SK-N-SH (cell line): ENCODE data around the gene FBXL7. TPM values are rescaled to one million over a fixed set of nuclear protein-coding genes. Genes with fewer than 3 reads are reported as not detected.

Source experiments
- CHD2 ChIP-seq: fragments of 150-350 bp; IDR thresholded peaks from 2 replicates; pipeline ENCODE4 v1.6.1; 2018; ENCODE audit warnings: low read length; ENCODE audit not compliant: partially characterized antibody
- ELF1 ChIP-seq: IDR thresholded peaks from 2 replicates; pipeline ENCODE4 v1.4.0; 2012
- EP300 ChIP-seq, 2 experiments: IDR thresholded peaks; 2 replicates each; pipeline versions ENCODE4 v1.4.0 to v1.6.1; 2012; ENCODE audit warnings: borderline replicate concordance in 1 of 2, low read depth in 1 of 2, low read length in 1 of 2
- FOXJ3 ChIP-seq: sonication (generic); formaldehyde crosslinking; IDR thresholded peaks from 2 replicates; pipeline ENCODE4 v1.5.1; 2020; ENCODE audit warnings: mild to moderate bottlenecking, missing genetic modification reagents
- FOXM1 ChIP-seq: IDR thresholded peaks from 2 replicates; pipeline ENCODE4 v1.4.0; 2012; ENCODE audit warnings: low read depth, mild to moderate bottlenecking
- GATA2 ChIP-seq: sonication (generic); formaldehyde crosslinking; IDR thresholded peaks from 2 replicates; pipeline ENCODE4 v1.5.0; 2020; ENCODE audit warnings: mild to moderate bottlenecking, missing genetic modification reagents
- IRF3 ChIP-seq: fragments of 150-350 bp; IDR thresholded peaks from 2 replicates; pipeline ENCODE4 v1.6.1; 2016; ENCODE audit warnings: mild to moderate bottlenecking, low read depth, low read length
- MAX ChIP-seq: IDR thresholded peaks from 2 replicates; pipeline ENCODE4 v1.4.0; 2012; ENCODE audit warnings: low read depth
- MEF2A ChIP-seq: IDR thresholded peaks from 2 replicates; pipeline ENCODE4 v1.4.0; 2012; ENCODE audit warnings: low read depth, borderline replicate concordance
- MXI1 ChIP-seq: IDR thresholded peaks from 2 replicates; pipeline ENCODE4 v1.6.1; 2012; ENCODE audit warnings: mild to moderate bottlenecking, low read depth, low read length, improper control_type of control experiment
- NFIC ChIP-seq: IDR thresholded peaks from 2 replicates; pipeline ENCODE4 v1.4.0; 2012; ENCODE audit warnings: borderline replicate concordance
- PBX3 ChIP-seq: IDR thresholded peaks from 2 replicates; pipeline ENCODE4; 2012
- RAD21 ChIP-seq: IDR thresholded peaks from 2 replicates; pipeline ENCODE4 v1.6.1; 2012; ENCODE audit warnings: mild to moderate bottlenecking, low read length
- RCOR1 ChIP-seq: fragments of 150-350 bp; IDR thresholded peaks from 2 replicates; pipeline ENCODE4 v1.6.1; 2017; ENCODE audit warnings: antibody characterized with exemption, low read length
- RFX5 ChIP-seq: IDR thresholded peaks from 2 replicates; pipeline ENCODE4 v1.6.1; 2012; ENCODE audit warnings: mild to moderate bottlenecking, improper control_type of control experiment, low read length
- RXRA ChIP-seq: IDR thresholded peaks from 2 replicates; pipeline ENCODE4 v1.4.0; 2012; ENCODE audit warnings: low read depth, mild to moderate bottlenecking, borderline replicate concordance
- SMC3 ChIP-seq: IDR thresholded peaks from 2 replicates; pipeline ENCODE4 v1.6.1; 2012; ENCODE audit warnings: low read depth, low read length, improper control_type of control experiment
- TCF12 ChIP-seq: IDR thresholded peaks from 2 replicates; pipeline ENCODE4 v1.4.0; 2012
- TEAD4 ChIP-seq: IDR thresholded peaks from 2 replicates; pipeline ENCODE4 v1.4.0; 2012; ENCODE audit warnings: mild to moderate bottlenecking, borderline replicate concordance; ENCODE audit not compliant: insufficient read depth
- USF1 ChIP-seq: IDR thresholded peaks from 2 replicates; pipeline ENCODE4 v1.4.0; 2012; ENCODE audit warnings: low read depth, borderline replicate concordance
- polyA plus RNA-seq, 3 experiments: library from polyadenylated mRNA; depleted of rRNA; stranded (reverse); fragments of >200 nt; gene quantifications; 2 replicates each; pipeline ENCODE4 v1.2.3, GENCODE V29; 2012

Gene FBXL7
- polyA plus RNA-seq, 1 of the 3 experiments (the other 2 are of a cell fraction) = 7.0 TPM

- TF ChIP-seq USF1 (no peak), FOXJ3 (CRISPR knock-in tag) (peak; percentile 82; the same call in 1 of the 2 replicates), RAD21 (peak; percentile 46), NFIC (no peak), RCOR1 (peak; percentile 100), SMC3 (no peak; the same call in 1 of the 2 replicates), EP300 (IDR thresholded peaks at IDR 0.05; ENCODE audit: borderline replicate concordance in 1 of 2, low read depth in 1 of 2, low read length in 1 of 2) (peak in 1 of 2 experiments; percentile 91; a peak in 2 of 4 replicates), CHD2 (peak; percentile 53), MEF2A (no peak), RFX5 (no peak), IRF3 (no peak), PBX3 (no peak), GATA2 (CRISPR knock-in tag) (peak; percentile 91), TEAD4 (peak; percentile 12; the same call in 1 of the 2 replicates), MXI1 (peak; percentile 89; the same call in 1 of the 2 replicates), FOXM1 (no peak), TCF12 (peak; percentile 55), ELF1 (no peak), RXRA (no peak), MAX (no peak)
These were observed 237.2 kb downstream of the FBXL7 start (continued) for GRCh38 chr5:15737036-15737821.
